GM21390 (cell line): ENCODE results near the gene F11R.
"Not testable (repeated sequence)": the region's sequence is repeated elsewhere in the genome, so short reads cannot be mapped to it uniquely, and the experiment has no call there.

Experiments used
- ATAC-seq: cut with Tn5 transposase; IDR thresholded peaks from one replicate; pipeline ENCODE4 v1.9.1; 2021; ENCODE audit not compliant: unreplicated experiment

F11R gene

DNA sequence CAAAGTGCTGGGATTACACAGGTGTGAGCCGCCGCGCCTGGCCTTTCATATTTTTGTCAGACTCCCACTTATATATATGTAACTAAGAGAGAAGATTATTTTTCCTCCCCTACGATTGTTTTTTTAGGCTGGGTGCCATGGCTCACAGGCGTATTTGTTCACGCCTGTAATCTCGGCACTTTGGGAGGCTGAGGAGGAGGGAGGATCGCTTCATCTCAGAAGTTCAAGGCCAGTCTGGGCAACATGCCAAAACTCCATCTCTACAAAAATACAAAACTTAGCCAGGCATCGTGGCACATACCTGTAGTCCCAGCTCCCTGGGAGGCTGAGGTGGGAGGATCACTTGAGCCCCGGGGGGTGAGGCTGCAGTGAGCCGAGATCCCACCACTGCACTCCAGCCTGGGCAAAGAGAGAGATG is 42.4 kb downstream of the F11R start:
- no peak for ATAC-seq

DNA sequence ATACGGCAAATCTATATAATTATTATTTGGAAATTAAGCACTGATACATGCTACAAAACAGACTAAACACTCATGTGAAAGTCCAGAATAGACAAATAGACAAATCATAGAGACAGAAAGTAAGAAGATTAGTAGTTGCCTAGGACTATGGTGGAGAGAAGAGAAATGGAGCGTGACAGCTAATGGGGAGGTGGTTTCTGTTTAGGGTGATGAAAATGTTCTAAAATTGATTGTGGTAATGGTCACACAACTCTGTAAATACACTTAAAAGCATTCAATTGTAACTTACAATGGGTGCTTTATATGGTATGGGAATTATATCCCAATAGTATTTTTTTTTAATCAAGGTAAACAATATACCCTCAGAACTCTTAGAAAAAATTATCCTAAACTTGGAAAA is 45.9 kb downstream of the F11R start:
- ATAC-seq: no peak

DNA sequence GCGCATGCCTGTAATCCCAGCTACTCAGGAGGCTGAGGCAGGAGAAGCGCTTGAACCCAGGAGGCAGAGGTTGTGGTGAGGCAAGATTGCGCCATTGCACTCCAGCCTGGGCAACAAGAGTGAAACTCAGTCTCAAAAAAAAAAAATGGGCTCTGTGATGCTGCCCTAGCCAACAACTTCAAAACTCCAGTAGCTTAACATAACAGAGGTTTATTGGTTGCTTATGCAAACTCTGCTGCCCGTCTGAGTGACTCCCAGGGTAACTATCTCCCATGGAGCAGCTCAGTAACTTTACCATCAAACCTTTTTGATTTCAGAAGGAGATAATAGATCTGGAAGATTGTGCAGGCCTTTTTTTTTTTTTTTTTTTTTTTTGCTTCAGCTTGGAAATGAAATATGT is 47.5 kb downstream of the F11R start:
- ATAC-seq: no peak

DNA sequence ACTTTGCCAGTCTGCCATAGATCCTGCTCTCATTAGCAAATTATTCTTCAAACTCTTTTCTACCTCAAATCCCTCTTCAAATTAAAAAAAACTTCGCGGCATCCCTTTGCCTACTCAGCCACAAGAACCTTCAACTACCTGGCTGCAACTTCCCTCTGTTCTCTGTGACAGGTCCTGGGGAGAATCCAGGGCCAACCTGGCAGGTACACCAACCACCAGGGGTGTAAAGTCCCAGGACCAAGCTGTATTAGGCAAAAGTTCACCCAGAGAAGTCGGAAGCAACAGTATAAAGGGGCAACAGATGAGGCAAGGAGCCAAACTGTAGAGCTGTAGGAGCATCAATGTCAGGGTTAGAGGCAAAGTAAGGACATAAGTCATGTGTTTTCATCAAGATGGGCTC is 48.0 kb downstream of the F11R start:
- no peak for ATAC-seq

DNA sequence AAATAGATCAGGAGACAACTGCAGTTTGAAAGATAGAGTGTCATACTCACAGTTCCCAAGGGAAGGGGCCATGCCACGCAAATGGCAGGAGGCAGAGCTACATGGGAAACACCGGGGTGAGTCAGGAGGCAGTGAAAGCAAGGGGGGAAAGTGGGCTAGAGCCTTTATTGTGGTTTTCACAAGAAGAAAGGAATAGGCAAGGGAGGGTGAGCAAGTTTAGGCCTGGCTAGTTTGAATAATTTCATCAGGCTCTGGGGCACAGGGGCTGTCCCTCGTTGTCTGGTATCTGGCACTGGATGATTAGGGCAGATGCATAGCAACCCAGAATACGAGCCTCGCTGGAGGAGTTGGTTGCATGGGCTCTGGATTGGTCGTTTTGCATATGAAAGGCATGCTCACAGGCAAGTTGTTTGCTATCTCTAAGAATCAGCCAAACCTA is 49.3 kb downstream of the F11R start:
- ATAC-seq: peak; percentile 57

DNA sequence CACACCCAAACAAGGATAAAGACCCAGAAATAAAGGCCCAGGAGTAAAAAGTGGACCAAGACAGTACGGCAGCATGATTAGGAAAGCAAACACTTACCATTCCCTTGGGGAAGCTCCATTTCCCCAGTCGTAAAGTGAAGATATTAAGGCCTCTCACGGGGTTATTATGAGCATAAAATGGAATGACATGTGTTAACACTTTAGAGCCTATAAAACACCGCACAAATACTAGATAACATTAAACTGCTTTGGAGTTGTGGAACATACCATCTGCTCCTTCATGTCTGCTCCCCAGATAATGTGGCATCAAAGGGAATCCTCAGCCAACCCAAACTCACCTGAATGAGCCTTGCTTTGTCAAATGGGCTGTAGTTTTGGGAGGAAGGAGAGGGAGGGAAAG is 57.4 kb downstream of the F11R start:
- ATAC-seq: no peak

DNA sequence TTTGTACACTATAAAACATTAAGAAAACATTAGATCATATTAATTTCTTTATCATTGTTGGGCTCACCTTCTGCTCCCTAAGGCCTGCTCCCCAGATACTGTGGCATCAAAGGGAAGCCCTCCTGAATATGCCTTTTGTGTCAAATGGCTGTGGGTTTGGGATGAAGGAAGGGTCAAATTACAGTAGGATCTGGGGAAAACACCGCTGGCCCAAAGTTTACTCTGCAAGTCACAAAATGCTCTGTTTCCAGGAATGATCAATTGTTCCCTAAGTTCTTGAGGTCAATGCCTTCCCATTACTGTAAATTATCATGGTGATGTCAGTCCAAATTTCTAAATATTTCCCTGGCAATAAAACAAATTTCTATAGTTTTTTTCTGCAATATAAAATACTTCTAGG is 59.5 kb downstream of the F11R start:
- no peak for ATAC-seq

DNA sequence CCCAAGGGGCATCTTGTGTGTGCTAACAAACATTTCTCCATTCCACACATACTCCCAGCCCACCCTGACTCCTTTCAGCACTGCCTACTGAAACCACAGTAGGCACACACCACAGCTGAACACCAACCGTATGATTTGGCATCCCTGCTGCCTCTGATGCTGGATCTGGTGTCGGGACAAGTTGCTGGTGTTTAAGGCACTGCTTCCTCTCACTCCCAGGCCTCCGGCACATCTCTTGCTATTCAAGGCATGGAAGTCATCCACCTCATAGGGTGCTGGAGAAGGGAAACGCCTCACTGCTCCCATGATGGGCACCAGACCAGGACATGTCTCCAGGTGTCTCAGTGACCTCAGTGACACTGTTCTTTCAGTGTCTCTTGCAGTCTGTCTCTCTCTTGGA is 64.0 kb downstream of the F11R start:
- no peak for ATAC-seq

DNA sequence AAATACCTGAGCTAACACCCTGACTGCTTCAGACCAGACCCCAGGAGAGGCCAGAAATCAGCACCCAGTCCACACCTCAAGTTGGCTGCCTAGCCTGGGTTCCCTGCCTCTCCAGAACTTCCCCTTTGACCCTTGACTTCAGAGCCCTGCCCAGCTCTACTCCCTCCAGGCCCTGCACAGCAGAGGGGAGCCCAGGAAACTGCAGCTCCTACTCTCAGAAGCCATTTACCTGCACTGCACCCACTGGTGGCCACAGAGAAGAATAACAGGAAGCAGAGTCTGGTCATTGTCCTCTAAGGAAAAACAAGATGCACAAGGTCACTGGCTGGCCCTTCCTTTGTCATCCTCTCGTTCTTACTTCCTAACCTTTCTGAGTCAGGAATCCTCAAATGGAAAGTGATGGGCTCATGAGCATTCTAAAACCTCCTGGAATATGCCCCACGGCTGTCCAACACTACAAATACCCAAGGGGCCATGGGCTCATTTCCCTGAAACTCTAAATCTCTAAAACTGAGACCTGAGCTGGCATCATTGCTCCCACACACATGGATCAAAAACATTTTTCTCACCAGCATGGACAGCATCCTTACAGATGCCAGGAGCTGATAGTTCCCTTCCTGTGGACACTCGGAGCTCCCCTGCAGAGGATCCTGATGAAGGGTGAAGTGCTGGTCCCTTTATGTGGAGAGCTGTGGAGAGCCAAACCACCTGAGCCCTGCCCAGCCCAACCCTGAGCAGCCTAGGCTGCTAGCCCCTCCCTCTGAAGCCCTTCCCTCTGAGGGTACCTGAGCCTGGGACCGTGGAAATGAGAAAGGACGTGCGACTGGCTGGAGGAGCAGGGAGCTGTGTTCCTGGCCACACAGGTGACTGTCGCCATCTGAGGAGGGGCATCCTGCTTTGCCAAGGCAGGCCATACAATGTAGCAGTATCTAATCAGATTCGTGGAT is 66.5 kb downstream of the F11R start, which contains the start of gene ITLN2:
Gene ITLN2, minus strand, starts transcription at position 652 of the 947 bp plus-strand sequence. Its CDS starts 68 bp downstream, at position 584.
- ATAC-seq: peak; percentile 51

DNA sequence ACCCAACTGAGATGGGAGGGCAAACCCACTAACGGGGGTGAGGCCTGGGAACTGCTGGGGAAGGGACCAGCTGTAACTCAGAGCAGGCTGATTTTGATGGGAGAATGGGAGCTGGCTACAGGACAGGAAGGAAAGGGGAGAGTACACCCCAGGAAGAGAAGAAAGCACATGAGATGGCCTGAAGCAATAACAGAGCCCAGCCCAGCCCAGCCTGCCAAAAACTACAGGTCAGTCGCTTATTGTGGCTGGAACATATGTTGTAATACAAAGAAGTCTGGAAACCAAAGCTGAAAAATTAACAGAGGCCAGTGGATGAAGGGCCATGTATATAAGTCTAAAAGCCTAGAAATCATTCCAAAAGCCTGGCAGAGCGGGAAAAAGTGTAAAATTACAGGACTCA is 67.9 kb downstream of the F11R start:
- ATAC-seq: no peak

DNA sequence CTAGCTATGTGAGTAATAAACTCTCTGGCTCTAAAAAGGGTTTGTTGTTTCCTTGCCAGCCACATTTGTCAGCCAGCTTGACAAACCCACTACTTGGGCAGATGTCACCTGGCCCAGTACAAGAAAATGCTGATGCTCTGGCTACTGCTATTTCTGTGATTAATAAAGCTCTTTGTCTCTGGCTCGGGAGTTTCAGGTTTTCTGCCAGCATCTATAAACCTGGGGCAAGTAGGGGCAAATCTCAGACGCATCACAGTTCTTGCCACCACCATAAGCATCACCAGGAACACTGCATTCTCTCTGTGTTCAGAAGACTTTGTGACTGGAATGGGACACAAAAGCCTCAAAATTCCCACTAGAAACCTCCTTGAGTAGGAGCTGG is 68.8 kb downstream of the F11R start:
- no peak for ATAC-seq

DNA sequence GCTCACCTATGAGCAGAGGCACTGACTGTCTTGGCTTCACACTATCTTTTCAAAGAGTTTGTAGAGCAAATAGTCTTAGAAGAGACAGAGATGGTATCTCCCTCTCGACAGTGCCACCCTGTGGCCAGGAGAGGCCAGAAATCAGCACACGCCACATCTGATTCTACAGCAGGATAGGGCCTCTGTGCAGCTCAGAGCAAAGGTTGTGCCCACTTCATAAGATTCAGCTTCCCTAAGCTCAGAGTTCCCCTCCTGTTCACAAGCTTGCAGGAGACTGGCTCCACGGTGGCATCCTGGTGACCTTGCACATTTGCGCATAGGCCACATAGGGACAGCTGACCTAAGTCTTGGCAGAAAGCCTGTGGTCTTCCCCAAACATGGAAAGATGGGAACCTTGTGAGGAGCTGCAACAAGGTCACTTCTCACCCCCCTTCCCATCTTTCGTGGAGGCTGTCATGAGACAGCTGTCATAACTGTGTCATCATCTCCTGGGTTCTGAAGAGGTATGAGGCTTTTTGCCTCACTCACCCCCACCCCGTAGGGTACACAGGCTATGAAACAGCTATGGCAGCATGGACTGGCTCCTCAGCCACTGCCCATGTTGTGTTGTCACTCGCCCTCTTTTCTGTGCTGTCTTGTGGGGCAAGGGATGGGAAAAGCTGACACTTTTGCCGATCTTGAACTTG is 69.4 kb downstream of the F11R start:
- ATAC-seq: peak; percentile 49

DNA sequence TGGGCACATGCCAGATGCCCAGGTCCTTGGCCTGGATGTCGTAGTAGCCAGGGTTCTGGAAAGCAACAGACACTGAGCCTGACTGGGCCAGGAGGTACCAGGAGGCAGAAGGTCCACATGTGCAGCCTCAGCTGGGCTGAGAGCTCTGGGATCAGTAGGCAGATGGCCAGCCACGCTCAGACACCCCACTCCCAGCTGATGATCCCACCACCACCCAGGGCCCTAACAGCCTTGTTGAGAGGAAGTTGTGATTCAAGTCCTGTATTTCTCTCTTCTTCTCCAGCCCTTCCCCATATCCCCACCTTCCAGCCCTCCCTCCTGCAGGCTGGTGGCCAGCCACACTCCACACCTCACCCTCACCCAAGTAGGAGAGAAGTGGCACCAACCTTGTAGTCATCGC is 70.3 kb downstream of the F11R start:
- ATAC-seq: no peak

DNA sequence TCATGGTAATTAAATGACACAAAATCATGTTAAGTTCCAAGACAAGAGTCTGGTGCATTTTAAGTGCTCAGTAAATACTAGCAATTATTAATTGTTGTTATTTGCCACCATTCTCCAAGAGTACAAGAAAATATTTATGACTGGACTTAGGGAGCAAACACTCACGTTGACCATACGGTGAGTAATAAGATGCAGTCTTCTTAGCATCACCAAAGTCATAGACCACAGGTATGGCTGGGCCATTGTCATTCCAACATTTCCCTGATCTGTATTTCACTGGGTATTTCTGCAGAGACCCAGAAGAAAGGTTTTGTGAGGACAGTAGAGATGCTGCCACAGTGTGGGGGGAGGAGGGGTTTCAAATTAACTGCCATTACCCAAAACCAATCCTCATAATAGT is 71.1 kb downstream of the F11R start:
- ATAC-seq: no peak

DNA sequence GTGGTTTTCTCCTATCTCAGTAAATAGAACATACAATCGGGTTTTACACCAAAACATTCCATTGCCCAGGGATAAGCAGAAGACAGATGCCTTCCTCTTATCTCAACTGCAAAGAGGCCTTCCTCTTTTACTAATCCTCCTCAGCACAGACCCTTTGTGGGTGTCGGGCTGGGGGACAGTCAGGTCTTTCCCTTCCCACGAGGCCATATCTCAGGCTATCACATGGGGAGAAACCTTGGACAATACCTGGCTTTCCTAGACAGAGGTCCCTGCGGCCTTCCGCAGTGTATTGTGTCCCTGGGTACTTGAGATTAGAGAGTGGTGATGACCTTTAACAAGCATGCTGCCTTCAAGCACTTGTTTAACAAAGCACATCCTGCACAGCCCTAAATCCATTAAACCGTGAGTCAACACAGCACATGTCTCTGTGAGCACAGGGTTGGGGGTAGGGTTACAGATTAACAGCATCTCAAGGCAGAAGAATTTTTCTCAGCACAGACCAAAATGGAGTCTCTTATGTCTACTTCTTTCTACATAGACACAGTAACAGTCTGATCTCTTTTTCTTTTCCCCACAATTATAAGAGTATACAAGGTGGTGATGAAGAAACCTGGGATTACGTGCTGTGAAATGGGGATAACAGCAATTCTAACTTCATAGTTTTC is 71.6 kb downstream of the F11R start:
- ATAC-seq: not testable (repeated sequence)

DNA sequence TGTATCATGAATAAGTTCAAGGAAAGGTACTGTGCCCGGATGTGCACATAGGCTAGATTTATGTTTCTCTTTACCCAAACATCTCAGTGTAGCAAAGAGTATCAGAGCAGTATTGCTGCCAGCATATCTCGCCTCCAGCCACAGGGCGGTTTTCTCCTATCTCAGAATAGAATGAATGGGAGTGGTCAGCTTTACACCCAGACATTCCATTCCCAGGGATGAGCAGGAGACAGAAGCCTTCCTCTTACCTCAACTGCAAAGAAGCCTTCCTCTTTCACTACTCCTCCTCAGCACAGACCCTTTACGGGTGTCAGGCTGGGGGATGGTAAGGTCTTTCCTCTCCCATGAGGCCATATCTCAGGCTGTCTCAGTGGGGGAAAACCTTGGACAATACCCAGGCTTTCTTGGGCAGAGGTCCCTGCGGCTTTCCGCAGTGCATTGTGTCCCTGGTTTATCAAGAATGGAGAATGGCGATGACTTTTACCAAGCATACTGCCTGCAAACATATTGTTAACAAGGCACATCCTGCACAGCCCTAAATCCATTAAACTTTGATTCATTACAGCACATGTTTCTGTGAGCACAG is 73.7 kb downstream of the F11R start:
- not testable (repeated sequence) for ATAC-seq

DNA sequence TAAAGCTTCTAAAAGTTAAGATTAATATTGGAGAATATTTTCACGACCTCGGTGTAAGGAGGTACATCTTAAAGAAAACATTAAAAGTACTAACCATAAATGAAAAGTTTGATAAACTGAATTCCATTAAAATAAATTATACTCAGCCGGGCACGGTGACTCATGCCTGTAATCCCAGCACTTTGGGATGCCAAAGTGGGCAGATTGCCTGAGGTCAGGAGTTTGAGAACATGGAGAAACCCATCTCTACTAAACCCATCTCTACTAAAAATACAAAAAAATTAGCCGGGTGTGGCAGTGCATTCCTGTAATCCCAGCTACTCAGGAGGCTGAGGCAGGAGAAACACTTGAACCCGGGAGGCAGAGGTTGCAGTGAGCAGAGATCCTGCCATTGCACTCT is 75.1 kb downstream of the F11R start:
- ATAC-seq: not testable (repeated sequence)
